Smooth muscle cell of the pulmonary artery (primary cell): ENCODE data around the gene REXO1. TPM values are rescaled to one million over a fixed set of nuclear protein-coding genes. Genes with fewer than 3 reads are reported as not detected.

Experiments used
- total RNA-seq: library from RNA; depleted of rRNA; stranded (reverse); fragments of >200 nt; gene quantifications from 2 replicates; pipeline ENCODE4 v1.2.3, GENCODE V29; 2014

Gene REXO1
- total RNA-seq = 7.6 and 14.9 TPM in 2 replicates

GRCh38 chr19:1848399-1849131 lies at the start of gene REXO1:
Gene REXO1, minus strand, starts transcription at chr19:1848483. Its CDS starts 125 bp downstream, at chr19:1848358.

GRCh38 chr19:1885398-1886119 lies 37.3 kb upstream of the REXO1 start, which contains the start of gene ABHD17A:
Gene ABHD17A, minus strand, starts transcription at chr19:1885496. Its CDS starts 3,930 bp downstream, at chr19:1881566.

GRCh38 chr19:1863328-1863637 lies 15.0 kb upstream of the REXO1 start, which contains the start of gene KLF16:
Gene KLF16, minus strand, starts transcription at chr19:1863579. Its CDS starts 82 bp downstream, at chr19:1863497.

GRCh38 chr19:1811942-1812425 lies 36.3 kb downstream of the REXO1 start, which contains the start of gene ATP8B3:
Gene ATP8B3, minus strand, starts transcription at chr19:1812276. Its CDS starts 540 bp downstream, at chr19:1811736.

Other genes with a start within 250 kb of the REXO1 start
- 51.2 and 62.7 TPM in 2 replicates for gene UQCR11, start 243.0 kb downstream of the REXO1 start, total RNA-seq
- 62.4 and 117 TPM in 2 replicates for gene TCF3, start 195.9 kb downstream of the REXO1 start, total RNA-seq
- not detected in 2 replicates for gene ONECUT3, start 95.0 kb downstream of the REXO1 start, total RNA-seq
- gene ATP8B3, start 36.2 kb downstream of the REXO1 start, total RNA-seq = 1.8 TPM in 2 replicates
- gene KLF16, start 15.1 kb upstream of the REXO1 start, total RNA-seq = 7.4 and 14.1 TPM in 2 replicates
- 68.5 and 69.1 TPM in 2 replicates for gene ABHD17A, start 37.0 kb upstream of the REXO1 start, total RNA-seq
- gene ADAT3, start 56.9 kb upstream of the REXO1 start, total RNA-seq = 2.5 and 4.1 TPM in 2 replicates
- 64.1 and 66.8 TPM in 2 replicates for gene SCAMP4, start 56.9 kb upstream of the REXO1 start, total RNA-seq
- gene CSNK1G2, start 92.7 kb upstream of the REXO1 start, total RNA-seq = 78.5 and 103 TPM in 2 replicates
- gene BTBD2, start 167.2 kb upstream of the REXO1 start, total RNA-seq = 116 and 142 TPM in 2 replicates
- gene MKNK2, start 202.8 kb upstream of the REXO1 start, total RNA-seq = 136 and 225 TPM in 2 replicates
- 32.0 and 42.9 TPM in 2 replicates for gene MOB3A, start 247.8 kb upstream of the REXO1 start, total RNA-seq
- gene IZUMO4, start 248.4 kb upstream of the REXO1 start, total RNA-seq = 0.72 and 1.1 TPM in 2 replicates